H1 (cell line): Measurements from ENCODE around the gene FHAD1. TPM values are rescaled to one million over a fixed set of nuclear protein-coding genes. Genes with fewer than 3 reads are reported as not detected.

Experiments
- CTCF ChIA-PET: fragments of 300-600 bp; sonication (Branson Sonifier 250); formaldehyde crosslinking; loops from one replicate; lab custom pipeline; 2021; ENCODE audit not compliant: partially characterized antibody; lab: Charles Lee
- POLR2A ChIA-PET: fragments of 300-600 bp; sonication (Branson Sonifier 250); formaldehyde crosslinking; loops from one replicate; lab custom pipeline; 2021; ENCODE audit warnings: inconsistent platforms; ENCODE audit not compliant: partially characterized antibody; lab: Charles Lee
- DNase-seq, 2 experiments: peaks; one replicate each; pipeline versions ENCODE4 v3.0.0 to v3.0.0-alpha.2; 2010 to 2022; ENCODE audit warnings: low spot score in 2 of 2, low read depth in 1 of 2, mixed read lengths in 1 of 2
- FAIRE-seq: peaks from 2 replicates; lab custom pipeline; 2011; peaks lifted over from hg19 to GRCh38; lab: Jason Lieb, UNC
- H2AFZ ChIP-seq: 2 replicates; pipeline ENCODE4 v1.8.1; 2012; ENCODE audit warnings: low read length, inconsistent platforms
- H2AK5ac ChIP-seq: 2 replicates; pipeline ENCODE4 v1.6.1; 2013; ENCODE audit warnings: low read depth, low read length
- H2BK120ac ChIP-seq: replicated peaks from 2 replicates; pipeline ENCODE3; 2013; ENCODE audit warnings: low read depth, low read length, inconsistent platforms
- H2BK12ac ChIP-seq: 2 replicates; pipeline ENCODE4 v1.6.1; 2013; ENCODE audit warnings: low read depth, low read length
- H2BK15ac ChIP-seq: 2 replicates; pipeline ENCODE4 v1.6.1; 2013; ENCODE audit warnings: low read length
- H2BK20ac ChIP-seq: 2 replicates; pipeline ENCODE4 v1.6.1; 2013; ENCODE audit warnings: low read length
- H2BK5ac ChIP-seq: 2 replicates; pipeline ENCODE4 v1.6.1; 2013; ENCODE audit warnings: low read depth, low read length
- H3K14ac ChIP-seq: 2 replicates; pipeline ENCODE4 v1.6.1; 2013; ENCODE audit warnings: inconsistent platforms; ENCODE audit not compliant: insufficient read length
- H3K18ac ChIP-seq: 2 replicates; pipeline ENCODE4 v1.6.1; 2013; ENCODE audit warnings: low read length; ENCODE audit errors: extremely low read depth
- H3K23ac ChIP-seq: 2 replicates; pipeline ENCODE4 v1.6.1; 2013; ENCODE audit warnings: inconsistent platforms; ENCODE audit not compliant: insufficient read length
- H3K23me2 ChIP-seq: 2 replicates; pipeline ENCODE4 v1.6.1; 2013; ENCODE audit warnings: low read depth, low read length
- H3K27ac ChIP-seq: 2 replicates; pipeline ENCODE4 v1.6.1; 2011; ENCODE audit warnings: low read depth, low read length, inconsistent platforms
- H3K27me3 ChIP-seq, 4 experiments: replicated peaks in 1 of 4; 1 replicate in 1 of 4; 2 replicates in 3 of 4; pipeline versions ENCODE4 v1.6.1 to v1.8.1; 2011 to 2013; ENCODE audit warnings: low read length in 3 of 4, mild to moderate bottlenecking in 3 of 4, inconsistent platforms in 2 of 4, mixed read lengths in 2 of 4, moderate library complexity in 1 of 4; ENCODE audit not compliant: control insufficient read depth in 3 of 4, insufficient read depth in 3 of 4; ENCODE audit errors: extremely low read depth in 1 of 4
- H3K36me3 ChIP-seq, 4 experiments: 2 replicates each; pipeline versions ENCODE4 v1.6.1 to v1.8.1; 2011 to 2013; ENCODE audit warnings: mild to moderate bottlenecking in 4 of 4, low read length in 3 of 4, moderate library complexity in 2 of 4, control low read depth in 1 of 4, inconsistent platforms in 1 of 4; ENCODE audit not compliant: insufficient read depth in 4 of 4, control insufficient read depth in 2 of 4
- H3K4ac ChIP-seq: replicated peaks from 2 replicates; pipeline ENCODE3; 2013; ENCODE audit warnings: low read length, low read depth, mixed read lengths, inconsistent platforms; ENCODE audit not compliant: insufficient read length
- H3K4me1 ChIP-seq, 4 experiments: replicated peaks in 1 of 4; 1 replicate in 1 of 4; 2 replicates in 3 of 4; pipeline versions ENCODE4 v1.6.1 to v1.8.1; 2011 to 2013; ENCODE audit warnings: low read length in 3 of 4, inconsistent platforms in 2 of 4, mixed read lengths in 1 of 4; ENCODE audit not compliant: insufficient read depth in 4 of 4, control insufficient read depth in 3 of 4
- H3K4me2 ChIP-seq, 2 experiments: 2 replicates each; pipeline versions ENCODE4 v1.6.1 to v1.8.1; 2011 to 2013; ENCODE audit warnings: low read depth in 2 of 2, low read length in 2 of 2, control low read depth in 1 of 2, inconsistent platforms in 1 of 2, mild to moderate bottlenecking in 1 of 2; ENCODE audit not compliant: insufficient read depth in 1 of 2
- H3K4me3 ChIP-seq, 4 experiments: fragments of 200-600, 300-600 bp in 1 of 4; sonication (generic), shearing (Covaris generic), sonication (Bioruptor Twin) in 1 of 4; 2 replicates each; pipeline versions ENCODE4 v1.5.1 to v1.8.1; 2011 to 2016; ENCODE audit warnings: low read length in 4 of 4, low read depth in 3 of 4, control low read depth in 2 of 4, inconsistent platforms in 2 of 4, mild to moderate bottlenecking in 2 of 4, mixed read lengths in 1 of 4, moderate library complexity in 1 of 4; ENCODE audit not compliant: insufficient read depth in 2 of 4; ENCODE audit errors: extremely low read depth in 1 of 4
- H3K56ac ChIP-seq: replicated peaks from 2 replicates; pipeline ENCODE3; 2013; ENCODE audit warnings: low read depth, mild to moderate bottlenecking, mixed read lengths, low read length, inconsistent platforms; ENCODE audit not compliant: insufficient read length
- H3K79me1 ChIP-seq: 2 replicates; pipeline ENCODE4 v1.6.1; 2013; ENCODE audit warnings: low read depth, low read length, control low read depth
- H3K79me2 ChIP-seq, 2 experiments: 2 replicates each; pipeline versions ENCODE4 v1.6.1 to v1.8.1; 2012 to 2013; ENCODE audit warnings: low read length in 2 of 2, mild to moderate bottlenecking in 2 of 2, inconsistent platforms in 1 of 2; ENCODE audit not compliant: insufficient read depth in 2 of 2, control insufficient read depth in 1 of 2
- H3K9ac ChIP-seq, 4 experiments: replicated peaks in 1 of 4; 1 replicate in 1 of 4; 2 replicates in 3 of 4; pipeline versions ENCODE4 v1.6.1 to v1.8.1; 2011 to 2013; ENCODE audit warnings: low read depth in 3 of 4, low read length in 3 of 4, control low read depth in 2 of 4, mild to moderate bottlenecking in 2 of 4, moderate library complexity in 2 of 4, inconsistent platforms in 1 of 4; ENCODE audit errors: extremely low read depth in 1 of 4
- H3K9me3 ChIP-seq, 2 experiments: 2 replicates each; pipeline versions ENCODE4 v1.6.1 to v1.8.1; 2012 to 2013; ENCODE audit warnings: mild to moderate bottlenecking in 2 of 2, moderate library complexity in 2 of 2, control low read depth in 1 of 2, inconsistent platforms in 1 of 2, low read depth in 1 of 2, low read length in 1 of 2, mixed read lengths in 1 of 2; ENCODE audit not compliant: insufficient read depth in 2 of 2
- H4K20me1 ChIP-seq, 2 experiments: replicated peaks in 1 of 2; 2 replicates each; pipeline versions ENCODE3 to v1.8.1; 2011 to 2013; ENCODE audit warnings: inconsistent platforms in 2 of 2, low read length in 2 of 2, mild to moderate bottlenecking in 1 of 2; ENCODE audit not compliant: insufficient read depth in 2 of 2, control insufficient read depth in 1 of 2
- H4K5ac ChIP-seq: 2 replicates; pipeline ENCODE4 v1.6.1; 2013; ENCODE audit warnings: low read length, low read depth, mixed read lengths, inconsistent platforms; ENCODE audit not compliant: insufficient read length
- H4K8ac ChIP-seq: 2 replicates; pipeline ENCODE4 v1.8.0; 2013; ENCODE audit warnings: mild to moderate bottlenecking, moderate library complexity, low read length, inconsistent platforms; ENCODE audit not compliant: insufficient read depth; ENCODE audit errors: extremely low read depth
- H4K91ac ChIP-seq: replicated peaks from 2 replicates; pipeline ENCODE3; 2013; ENCODE audit warnings: low read length, mixed read lengths, inconsistent platforms; ENCODE audit not compliant: insufficient read length
- CBX5 ChIP-seq: fragments of 300-800, 300-1000 bp; sonication (generic); IDR thresholded peaks from 2 replicates; pipeline ENCODE4 v1.7.1; 2016; ENCODE audit warnings: antibody characterized with exemption, low read length, low read depth
- CEBPB ChIP-seq: IDR thresholded peaks from 2 replicates; pipeline ENCODE4 v1.6.1; 2012; ENCODE audit warnings: low read depth, low read length
- EGR1 ChIP-seq: IDR thresholded peaks from 2 replicates; pipeline ENCODE4 v1.6.1; 2011; ENCODE audit warnings: low read depth, low read length, borderline replicate concordance
- GABPA ChIP-seq: IDR thresholded peaks from 2 replicates; pipeline ENCODE4 v1.6.1; 2011; ENCODE audit warnings: mild to moderate bottlenecking, low read length, moderate library complexity, borderline replicate concordance; ENCODE audit not compliant: insufficient read depth
- NRF1 ChIP-seq: IDR thresholded peaks from 2 replicates; pipeline ENCODE4 v1.6.1; 2011; ENCODE audit warnings: mild to moderate bottlenecking, low read depth, low read length, improper control_type of control experiment
- SUZ12 ChIP-seq: fragments of 200-600 bp; sonication (generic); IDR thresholded peaks from 2 replicates; pipeline ENCODE4 v1.6.1; 2012; ENCODE audit warnings: mild to moderate bottlenecking, inconsistent platforms, low read length, moderate library complexity, mixed read lengths
- TBP ChIP-seq: IDR thresholded peaks from 2 replicates; pipeline ENCODE4 v1.6.1; 2011; ENCODE audit warnings: low read depth, low read length, improper control_type of control experiment
- WGBS, 2 experiments: shearing (Covaris generic) in 1 of 2; methylation state at CpG; one replicate each; pipeline versions ENCODE4 v1.1.6 to v1.1.7; 2013 to 2015; ENCODE audit warnings: low lambda C conversion rate in 2 of 2, mixed read lengths in 2 of 2, inconsistent platforms in 1 of 2, low coverage in 1 of 2, missing lambda C conversion rate in 1 of 2; ENCODE audit not compliant: insufficient replicate concordance in 2 of 2, insufficient coverage in 1 of 2, insufficient read length in 1 of 2; ENCODE audit errors: extremely low coverage in 1 of 2, missing lambda C conversion rate in 1 of 2; 5-methylcytosine and 5-hydroxymethylcytosine counted together
- polyA plus RNA-seq, 7 experiments: library from polyadenylated mRNA; depleted of rRNA in 3 of 7; stranded (reverse) in 5 of 7; unstranded in 2 of 7; fragments of >200 nt in 5 of 7; fragments of 200-250 nt in 2 of 7; gene quantifications; 1 replicate in 5 of 7; 2 replicates in 1 of 7; 4 replicates in 1 of 7; pipeline versions ENCODE4 v1.2.1 to v1.2.3, GENCODE V29; 2011 to 2013; ENCODE audit warnings: missing spikeins in 2 of 7, mixed read lengths in 2 of 7
- total RNA-seq: library from RNA; stranded (reverse); fragmentation: NEBNext Ultra II Directional; extraction: Animal tissue kit (Norgen Biotek cat#: 25700); gene quantifications from 2 replicates; pipeline ENCODE4 v1.2.1, GENCODE V29; 2021

Gene FHAD1
- total and polyA plus RNA-seq, 2 of the 8 experiments (the other 6 are each of a cell fraction or from before 2014, with no cell fraction given), result 0.39 to 0.69 TPM

DNA sequence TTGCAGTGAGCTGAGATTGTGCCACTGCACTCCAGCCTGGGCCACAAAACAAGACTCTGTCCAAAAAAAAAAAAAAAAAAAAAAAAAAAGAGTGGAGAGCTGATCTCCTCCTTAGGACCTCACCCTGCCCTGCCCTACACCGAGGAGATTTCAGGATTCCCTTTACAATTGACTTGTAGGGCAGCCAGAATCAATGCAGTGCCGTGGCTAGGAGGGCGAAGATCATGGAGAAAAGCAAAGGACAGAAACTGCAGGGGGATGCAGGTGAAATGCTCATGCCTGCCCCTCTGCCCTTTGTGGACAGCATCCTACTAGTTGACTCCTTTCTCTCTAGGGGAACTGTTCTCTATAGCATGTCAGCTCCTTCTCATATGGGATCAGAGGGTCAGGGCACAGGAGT, 9.6 kb downstream of the FHAD1 start:
- Histone ChIP-seq H2AK5ac (no peak overlapping the region), H2BK12ac (no peak overlapping the region), H4K5ac (no peak overlapping the region), H2BK5ac (no peak overlapping the region), H3K4me1 (peaks cover 0 to 4% (median 2%) of the 10 kb centered on the region in 4 experiments; a peak in 3 of 7 replicates), H3K23ac (no peak overlapping the region), H3K79me1 (no peaks in the 10 kb centered on the region), H4K20me1 (no peaks in the 10 kb centered on the region), H3K27me3 (no peaks in the 10 kb centered on the region), H3K14ac (no peak overlapping the region), H2BK120ac (no peak overlapping the region), H2BK20ac (no peak overlapping the region), H2AFZ (no peak overlapping the region), H4K8ac (no peak overlapping the region), H3K23me2 (no peaks in the 10 kb centered on the region), H4K91ac (no peak overlapping the region), H3K36me3 (no peaks in the 10 kb centered on the region), H3K4ac (no peak overlapping the region), H3K4me3 (no peak overlapping the region), H3K79me2 (no peaks in the 10 kb centered on the region), H3K56ac (no peak overlapping the region), H3K27ac (no peak overlapping the region), H3K9ac (no peak overlapping the region), H3K18ac (no peak overlapping the region), H2BK15ac (no peak overlapping the region), H3K9me3 (no peaks in the 10 kb centered on the region), H3K4me2 (no peak overlapping the region)
- ChIA-PET CTCF (interaction anchor here (1.2 to 2.7 kb wide), 2 partner anchors 15 to 20 kb away, joined by 4 to 14 read pairs; no protein-coding TSS in a partner anchor), POLR2A (no interaction called here)
- 98% methylated on average over 3 of the region's 3 CpGs; no CpG with 5 or more reads in 1 of the 2 experiments for WGBS, 2 experiments
- DNase-seq (no peak), FAIRE-seq (no peak)
- TF ChIP-seq GABPA (no peak), CEBPB (no peak), CBX5 (no peak), NRF1 (no peak), SUZ12 (no peak), EGR1 (no peak), TBP (no peak)
